Measurements from ENCODE around the gene ARL13A.

ARL13A gene

GRCh38 chrX:100969408-100969807, at the start of gene ARL13A:
Gene ARL13A (plus strand): TSS chrX:100969708. CDS start chrX:100973690, 3,982 bp downstream.
- no peak for DNase-seq
- H3K27me3 Mint-ChIP-seq (ENCODE audit: low read depth, poor library complexity) = peaks cover 4% of the 10 kb centered on the region
- peaks cover 39% of the 10 kb centered on the region for H3K9me3 Mint-ChIP-seq
- H3K27ac Mint-ChIP-seq = no peak within 1 kb of the TSS
- no peak within 1 kb of the TSS for H3K4me3 Mint-ChIP-seq
- H3K4me1 Mint-ChIP-seq = no peaks in the 10 kb centered on the region
- TF ChIP-seq CTCF (IDR thresholded peaks at IDR 0.05) = no peak
- H3K36me3 Mint-ChIP-seq (ENCODE audit: low read depth) = peaks cover 9% of the 10 kb centered on the region

DNA sequence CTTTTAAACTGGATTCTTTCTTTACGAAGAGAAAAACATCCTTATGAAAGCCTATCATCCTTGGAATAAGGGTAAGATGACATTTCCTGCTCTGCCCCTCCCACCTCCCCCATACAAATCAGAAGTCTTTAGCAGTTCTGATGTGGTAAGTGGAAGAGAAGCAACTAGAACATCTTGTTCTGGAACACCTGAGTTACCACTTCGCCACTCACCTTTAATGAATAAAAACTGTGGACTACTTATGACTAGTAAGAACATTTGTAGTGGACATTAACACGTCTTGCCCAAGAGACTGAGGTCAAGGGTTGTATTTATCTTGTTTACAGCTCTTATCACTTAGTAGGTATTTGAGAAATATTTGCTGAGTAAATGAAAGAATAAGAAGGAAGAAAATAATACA, 45.1 kb upstream of the ARL13A start:
- no peaks in the 10 kb centered on the region for H3K36me3 Mint-ChIP-seq (ENCODE audit: low read depth)
- peaks cover under 1% of the 10 kb centered on the region for H3K4me1 Mint-ChIP-seq
- no peak overlapping the region for H3K4me3 Mint-ChIP-seq
- no peak overlapping the region for H3K27ac Mint-ChIP-seq
- no peak for DNase-seq
- H3K27me3 Mint-ChIP-seq (ENCODE audit: low read depth, poor library complexity) = peaks cover 18% of the 10 kb centered on the region
- H3K9me3 Mint-ChIP-seq = peaks cover 47% of the 10 kb centered on the region
- no peak for TF ChIP-seq CTCF (IDR thresholded peaks at IDR 0.05)

- H3K4me3 Mint-ChIP-seq = no peak overlapping the region
- H3K27me3 Mint-ChIP-seq (ENCODE audit: low read depth, poor library complexity) = peaks cover 24% of the 10 kb centered on the region
- H3K4me1 Mint-ChIP-seq = peaks cover 6% of the 10 kb centered on the region
- peaks cover 3% of the 10 kb centered on the region for H3K36me3 Mint-ChIP-seq (ENCODE audit: low read depth)
- peaks cover 60% of the 10 kb centered on the region for H3K9me3 Mint-ChIP-seq
- DNase-seq = no peak
- no peak for TF ChIP-seq CTCF (IDR thresholded peaks at IDR 0.05)
- no peak overlapping the region for H3K27ac Mint-ChIP-seq
Observed at GRCh38 chrX:100926453-100926852, 43.1 kb upstream of the ARL13A start.

- H3K36me3 Mint-ChIP-seq (ENCODE audit: low read depth) = peaks cover 5% of the 10 kb centered on the region
- H3K4me3 Mint-ChIP-seq = peak within 1 kb of the TSS; percentile 91
- TF ChIP-seq CTCF (IDR thresholded peaks at IDR 0.05) = no peak
- H3K9me3 Mint-ChIP-seq = peaks cover 64% of the 10 kb centered on the region
- peaks cover 6% of the 10 kb centered on the region for H3K4me1 Mint-ChIP-seq
- H3K27ac Mint-ChIP-seq = no peak within 1 kb of the TSS
- DNase-seq = peak; percentile 69
- H3K27me3 Mint-ChIP-seq (ENCODE audit: low read depth, poor library complexity) = peaks cover 24% of the 10 kb centered on the region
Observed at GRCh38 chrX:100928660-100929613, 40.6 kb upstream of the ARL13A start, which contains the start of gene XKRX. Gene XKRX (minus strand): TSS chrX:100928917. CDS start chrX:100928304, 613 bp downstream.

- no peak for DNase-seq
- Mint-ChIP-seq H3K27ac (no peak overlapping the region), H3K27me3 (ENCODE audit: low read depth, poor library complexity) (peaks cover 27% of the 10 kb centered on the region), H3K36me3 (ENCODE audit: low read depth) (peaks cover 5% of the 10 kb centered on the region), H3K9me3 (peaks cover 66% of the 10 kb centered on the region), H3K4me3 (peak overlapping the region; percentile 50), H3K4me1 (peaks cover 6% of the 10 kb centered on the region)
- TF ChIP-seq CTCF (IDR thresholded peaks at IDR 0.05) = no peak
Observed at GRCh38 chrX:100931218-100931924, 38.1 kb upstream of the ARL13A start.

Measured in nephron progenitor cell (in vitro differentiated cells).